Rectal smooth muscle tissue (tissue), 1 donor: Measurements from ENCODE around the gene TNRC6C.
"Not testable (repeated sequence)": the region's sequence is repeated elsewhere in the genome, so short reads cannot be mapped to it uniquely, and the experiment has no call there.

Experiments
- H3K27ac ChIP-seq: one replicate; pipeline ENCODE4 v1.7.0; 2013; ENCODE audit warnings: low read depth, low read length, inconsistent platforms
- H3K27me3 ChIP-seq: one replicate; pipeline ENCODE4 v1.7.0; 2013; ENCODE audit warnings: low read length; ENCODE audit not compliant: control insufficient read depth, insufficient read depth
- H3K36me3 ChIP-seq: one replicate; pipeline ENCODE4 v1.7.0; 2013; ENCODE audit warnings: low read length; ENCODE audit not compliant: control insufficient read depth, insufficient read depth
- H3K4me1 ChIP-seq: one replicate; pipeline ENCODE4 v1.7.0; 2013; ENCODE audit warnings: low read length; ENCODE audit not compliant: control insufficient read depth, insufficient read depth
- H3K4me3 ChIP-seq: one replicate; pipeline ENCODE4 v1.7.0; 2013; ENCODE audit warnings: low read length
- H3K9ac ChIP-seq: one replicate; pipeline ENCODE4 v1.7.0; 2013; ENCODE audit warnings: low read length

Gene TNRC6C

GRCh38 chr17:78046923-78047322 lies 88.4 kb downstream of the TNRC6C start:
- Histone ChIP-seq H3K36me3 (peaks cover 18% of the 10 kb centered on the region), H3K27ac (no peak overlapping the region), H3K4me3 (no peak overlapping the region), H3K9ac (no peak overlapping the region), H3K4me1 (peaks cover 1% of the 10 kb centered on the region), H3K27me3 (no peaks in the 10 kb centered on the region)

- H3K9ac ChIP-seq: no peak overlapping the region
- no peaks in the 10 kb centered on the region for H3K27me3 ChIP-seq
- peaks cover 18% of the 10 kb centered on the region for H3K36me3 ChIP-seq
- no peak overlapping the region for H3K27ac ChIP-seq
- H3K4me1 ChIP-seq: no peaks in the 10 kb centered on the region
- no peak overlapping the region for H3K4me3 ChIP-seq
Observed at GRCh38 chr17:78048346-78049292, 90.1 kb downstream of the TNRC6C start.

GRCh38 chr17:78049609-78050008 lies 91.1 kb downstream of the TNRC6C start:
- Histone ChIP-seq H3K27me3 (no peaks in the 10 kb centered on the region), H3K9ac (no peak overlapping the region), H3K4me1 (no peaks in the 10 kb centered on the region), H3K27ac (no peak overlapping the region), H3K4me3 (no peak overlapping the region), H3K36me3 (peaks cover 19% of the 10 kb centered on the region)

- Histone ChIP-seq H3K27me3 (no peaks in the 10 kb centered on the region), H3K4me3 (no peak overlapping the region), H3K36me3 (peaks cover 22% of the 10 kb centered on the region), H3K27ac (no peak overlapping the region), H3K9ac (no peak overlapping the region), H3K4me1 (no peaks in the 10 kb centered on the region)
Observed at GRCh38 chr17:78051186-78051972, 92.9 kb downstream of the TNRC6C start.

GRCh38 chr17:78053777-78054468 lies 95.4 kb downstream of the TNRC6C start:
- peaks cover 20% of the 10 kb centered on the region for H3K36me3 ChIP-seq
- H3K9ac ChIP-seq: no peak overlapping the region
- H3K4me3 ChIP-seq: no peak overlapping the region
- no peaks in the 10 kb centered on the region for H3K27me3 ChIP-seq
- H3K4me1 ChIP-seq: no peaks in the 10 kb centered on the region
- H3K27ac ChIP-seq: no peak overlapping the region

GRCh38 chr17:78057113-78057740 lies 98.7 kb downstream of the TNRC6C start:
- Histone ChIP-seq H3K27me3 (no peaks in the 10 kb centered on the region), H3K4me1 (no peaks in the 10 kb centered on the region), H3K9ac (no peak overlapping the region), H3K4me3 (no peak overlapping the region), H3K27ac (no peak overlapping the region), H3K36me3 (peaks cover 4% of the 10 kb centered on the region)

GRCh38 chr17:78058001-78058400 lies 99.5 kb downstream of the TNRC6C start:
- Histone ChIP-seq H3K27ac (no peak overlapping the region), H3K9ac (no peak overlapping the region)

GRCh38 chr17:78058581-78058980 lies 100.1 kb downstream of the TNRC6C start:
- no peaks in the 10 kb centered on the region for H3K4me1 ChIP-seq
- H3K4me3 ChIP-seq: no peak overlapping the region
- H3K27ac ChIP-seq: no peak overlapping the region
- H3K27me3 ChIP-seq: no peaks in the 10 kb centered on the region
- H3K36me3 ChIP-seq: peaks cover 4% of the 10 kb centered on the region
- no peak overlapping the region for H3K9ac ChIP-seq

More at GRCh38 chr17:78058001-78058400, 99.5 kb downstream of the TNRC6C start:
- no peak overlapping the region for H3K4me3 ChIP-seq
- no peaks in the 10 kb centered on the region for H3K4me1 ChIP-seq
- H3K36me3 ChIP-seq: peaks cover 4% of the 10 kb centered on the region
- no peaks in the 10 kb centered on the region for H3K27me3 ChIP-seq

GRCh38 chr17:78062596-78062995 lies 104.1 kb downstream of the TNRC6C start:
- Histone ChIP-seq H3K9ac (no peak overlapping the region), H3K27ac (no peak overlapping the region)

GRCh38 chr17:78063489-78063888 lies 105.0 kb downstream of the TNRC6C start:
- no peaks in the 10 kb centered on the region for H3K27me3 ChIP-seq
- H3K36me3 ChIP-seq: peaks cover 14% of the 10 kb centered on the region
- H3K4me1 ChIP-seq: no peaks in the 10 kb centered on the region
- H3K27ac ChIP-seq: no peak overlapping the region
- no peak overlapping the region for H3K9ac ChIP-seq
- H3K4me3 ChIP-seq: no peak overlapping the region

More at GRCh38 chr17:78062596-78062995, 104.1 kb downstream of the TNRC6C start:
- no peaks in the 10 kb centered on the region for H3K4me1 ChIP-seq
- peaks cover 10% of the 10 kb centered on the region for H3K36me3 ChIP-seq
- no peak overlapping the region for H3K4me3 ChIP-seq
- no peaks in the 10 kb centered on the region for H3K27me3 ChIP-seq

- Histone ChIP-seq H3K4me1 (no peaks in the 10 kb centered on the region), H3K9ac (no peak overlapping the region), H3K27ac (no peak overlapping the region), H3K27me3 (no peaks in the 10 kb centered on the region), H3K36me3 (peaks cover 14% of the 10 kb centered on the region), H3K4me3 (no peak overlapping the region)
Observed at GRCh38 chr17:78064708-78065107, 106.2 kb downstream of the TNRC6C start.

GRCh38 chr17:78066976-78067375 lies 108.5 kb downstream of the TNRC6C start:
- not testable (repeated sequence) for H3K4me1 ChIP-seq, H3K27ac ChIP-seq, H3K4me3 ChIP-seq, H3K9ac ChIP-seq, H3K27me3 ChIP-seq
- peaks cover 16% of the 10 kb centered on the region for H3K36me3 ChIP-seq
